ENCODE measurements around the gene ATP6V0E2. TPM values are rescaled to one million over a fixed set of nuclear protein-coding genes. Genes with fewer than 3 reads are reported as not detected.
"Not testable (repeated sequence)": the region's sequence is repeated elsewhere in the genome, so short reads cannot be mapped to it uniquely, and the experiment has no call there.

Gene ATP6V0E2
- total and polyA plus RNA-seq, 2 experiments from 2014 or later, result 11.6 to 25.6 TPM

DNA sequence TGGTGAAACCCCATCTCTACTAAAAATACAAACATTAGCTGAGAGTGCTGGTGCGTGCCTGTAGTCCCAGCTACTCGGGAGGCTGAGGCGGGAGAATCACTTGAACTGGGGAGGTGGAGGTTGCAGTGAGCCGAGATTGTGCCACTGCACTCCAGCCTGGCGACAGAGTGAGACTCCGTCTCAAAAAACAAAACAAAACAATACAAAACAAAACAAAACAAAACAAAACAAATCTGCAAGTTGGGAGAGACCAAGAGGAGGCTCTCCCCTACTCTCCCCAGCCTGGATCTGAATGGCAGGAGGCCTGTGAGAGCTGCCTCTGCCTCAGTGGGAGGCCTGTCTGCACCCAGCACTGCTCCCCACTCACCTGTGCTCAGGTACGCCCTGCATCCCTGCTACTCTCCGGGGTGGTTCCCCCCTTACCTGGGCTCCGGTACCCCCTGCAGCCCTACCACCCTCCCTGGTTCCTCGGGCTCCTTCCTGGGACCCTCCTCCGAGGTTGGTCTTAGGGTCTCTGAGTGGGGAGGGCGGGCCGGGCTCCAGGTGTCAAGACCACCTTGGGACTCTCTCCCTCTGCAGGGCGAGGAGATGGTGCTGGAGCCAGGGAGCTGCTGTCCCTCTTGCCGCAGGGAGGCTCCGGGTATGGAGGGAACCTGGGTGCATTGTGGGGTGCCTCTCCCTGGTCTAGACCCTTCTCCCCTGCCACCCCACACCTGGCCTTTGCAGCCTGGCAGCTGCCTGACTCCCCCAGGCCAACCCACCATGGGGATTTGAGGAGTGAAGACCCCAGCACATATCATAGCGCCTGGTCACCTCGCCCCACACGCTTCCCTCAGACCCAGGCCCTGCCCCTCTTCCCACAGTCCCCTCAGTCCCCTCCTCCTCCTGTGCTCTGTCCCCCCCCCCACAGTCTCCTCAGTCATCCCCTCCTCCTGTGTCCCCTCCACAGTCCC lies 45.1 kb upstream of the ATP6V0E2 start:
- Histone ChIP-seq H4K20me1 (ENCODE audit: insufficient read depth, poor library complexity, severe bottlenecking) (no peaks in the 10 kb centered on the region), H3K27me3 (no peaks in the 10 kb centered on the region), H2AFZ (no peak overlapping the region), H3K9me3 (ENCODE audit: low read depth) (no peaks in the 10 kb centered on the region), H3K79me2 (no peaks in the 10 kb centered on the region), H3K4me1 (ENCODE audit: insufficient read depth) (no peaks in the 10 kb centered on the region), H3K27ac (no peak overlapping the region), H3K36me3 (replicated peaks; ENCODE audit: insufficient read depth, low read depth) (no peaks in the 10 kb centered on the region), H3K4me2 (no peak overlapping the region), H3K9me2 (replicated peaks; ENCODE audit: insufficient read depth) (no peaks in the 10 kb centered on the region), H3K4me3 (no peak overlapping the region)
- no peak for TF ChIP-seq EZH2 (IDR thresholded peaks at IDR 0.05; ENCODE audit: borderline replicate concordance)
- TF ChIP-seq, protein P1, sequence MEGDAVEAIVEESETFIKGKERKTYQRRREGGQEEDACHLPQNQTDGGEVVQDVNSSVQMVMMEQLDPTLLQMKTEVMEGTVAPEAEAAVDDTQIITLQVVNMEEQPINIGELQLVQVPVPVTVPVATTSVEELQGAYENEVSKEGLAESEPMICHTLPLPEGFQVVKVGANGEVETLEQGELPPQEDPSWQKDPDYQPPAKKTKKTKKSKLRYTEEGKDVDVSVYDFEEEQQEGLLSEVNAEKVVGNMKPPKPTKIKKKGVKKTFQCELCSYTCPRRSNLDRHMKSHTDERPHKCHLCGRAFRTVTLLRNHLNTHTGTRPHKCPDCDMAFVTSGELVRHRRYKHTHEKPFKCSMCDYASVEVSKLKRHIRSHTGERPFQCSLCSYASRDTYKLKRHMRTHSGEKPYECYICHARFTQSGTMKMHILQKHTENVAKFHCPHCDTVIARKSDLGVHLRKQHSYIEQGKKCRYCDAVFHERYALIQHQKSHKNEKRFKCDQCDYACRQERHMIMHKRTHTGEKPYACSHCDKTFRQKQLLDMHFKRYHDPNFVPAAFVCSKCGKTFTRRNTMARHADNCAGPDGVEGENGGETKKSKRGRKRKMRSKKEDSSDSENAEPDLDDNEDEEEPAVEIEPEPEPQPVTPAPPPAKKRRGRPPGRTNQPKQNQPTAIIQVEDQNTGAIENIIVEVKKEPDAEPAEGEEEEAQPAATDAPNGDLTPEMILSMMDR (IDR thresholded peaks at IDR 0.05; ENCODE audit: poor library complexity), result no peak
- TF ChIP-seq EZH2phosphoT487 (IDR thresholded peaks at IDR 0.05; ENCODE audit: low read depth, severe bottlenecking, unreplicated experiment), result no peak
- WGBS (ENCODE audit: low lambda C conversion rate, missing lambda C conversion rate), result 91% methylated on average over 16 of the region's 19 CpGs
- DNase-seq (ENCODE audit: low spot score), result no peak

DNA sequence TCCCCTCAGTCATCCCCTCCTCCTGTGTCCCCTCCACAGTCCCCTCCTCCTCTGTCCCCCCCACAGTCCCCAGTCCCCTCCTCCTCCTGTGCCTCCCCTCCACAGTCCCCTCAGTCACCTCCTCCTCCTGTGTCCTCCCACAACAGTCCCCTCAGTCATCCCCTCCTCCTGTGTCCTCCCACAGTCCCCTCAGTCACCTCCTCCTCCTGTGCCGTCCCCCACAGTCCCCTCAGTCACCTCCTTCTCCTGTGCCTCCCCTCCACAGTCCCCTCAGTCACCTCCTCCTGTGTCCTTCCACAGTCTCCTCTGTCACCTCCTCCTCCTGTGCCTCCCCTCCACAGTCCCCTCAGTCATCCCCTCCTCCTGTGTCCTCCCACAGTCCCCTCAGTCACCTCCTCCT lies 43.2 kb upstream of the ATP6V0E2 start:
- no CpG with 5 or more reads among the region's 1 CpG for WGBS (ENCODE audit: low lambda C conversion rate, missing lambda C conversion rate)
- not testable (repeated sequence) for H3K4me1 ChIP-seq (ENCODE audit: insufficient read depth); H3K4me3 ChIP-seq; H3K9me2 ChIP-seq (replicated peaks; ENCODE audit: insufficient read depth); H3K79me2 ChIP-seq; H4K20me1 ChIP-seq (ENCODE audit: insufficient read depth, poor library complexity, severe bottlenecking); H3K27me3 ChIP-seq; H3K4me2 ChIP-seq; DNase-seq (ENCODE audit: low spot score); H3K36me3 ChIP-seq (replicated peaks; ENCODE audit: insufficient read depth, low read depth); H3K27ac ChIP-seq; H3K9me3 ChIP-seq (ENCODE audit: low read depth); H2AFZ ChIP-seq

DNA sequence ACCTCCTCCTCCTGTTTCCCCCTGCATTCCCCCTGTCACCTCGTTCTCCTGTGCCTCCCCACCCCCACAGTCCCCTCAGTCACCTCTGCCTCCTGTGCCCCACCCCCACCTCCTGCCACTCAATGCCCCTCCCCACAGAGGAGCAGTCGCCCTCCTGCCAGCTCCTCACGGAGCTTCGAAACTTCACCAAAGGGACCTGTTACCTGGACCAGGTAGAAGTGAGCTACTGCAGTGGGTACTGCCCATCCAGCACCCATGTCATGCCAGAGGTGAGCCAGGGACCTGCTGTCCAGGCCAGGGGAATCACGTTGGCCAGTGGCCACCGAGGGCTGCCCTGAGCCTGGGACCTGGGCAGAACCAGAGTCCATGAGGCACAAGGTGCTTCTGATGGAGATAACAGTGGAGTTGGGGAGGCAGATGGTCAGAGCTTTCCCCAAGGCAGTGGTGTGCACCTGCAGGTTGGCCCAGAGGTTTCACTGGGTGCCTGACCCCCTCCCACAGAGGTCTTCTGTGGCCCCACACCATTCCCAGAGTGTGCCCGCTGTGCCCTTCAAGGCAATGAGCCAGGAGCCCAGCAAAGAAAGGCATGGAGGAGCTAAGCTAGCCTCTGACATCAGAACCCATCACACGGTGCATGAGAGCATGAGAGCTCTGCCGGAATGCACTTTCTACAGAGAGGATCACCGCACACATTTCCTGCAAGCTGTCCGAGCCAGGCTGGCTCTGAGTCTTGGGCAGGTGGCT lies 42.6 kb upstream of the ATP6V0E2 start:
- WGBS (ENCODE audit: low lambda C conversion rate, missing lambda C conversion rate), result 63% methylated on average over 10 of the region's 11 CpGs
- no peaks in the 10 kb centered on the region for H3K36me3 ChIP-seq (replicated peaks; ENCODE audit: insufficient read depth, low read depth)
- H3K4me2 ChIP-seq, result no peak overlapping the region
- H3K79me2 ChIP-seq, result no peaks in the 10 kb centered on the region
- no peaks in the 10 kb centered on the region for H4K20me1 ChIP-seq (ENCODE audit: insufficient read depth, poor library complexity, severe bottlenecking)
- H3K27ac ChIP-seq, result no peak overlapping the region
- DNase-seq (ENCODE audit: low spot score), result no peak
- no peak overlapping the region for H2AFZ ChIP-seq
- TF ChIP-seq EZH2phosphoT487 (IDR thresholded peaks at IDR 0.05; ENCODE audit: low read depth, severe bottlenecking, unreplicated experiment) (no peak), EZH2 (IDR thresholded peaks at IDR 0.05; ENCODE audit: borderline replicate concordance) (no peak)
- TF ChIP-seq, protein P1 (IDR thresholded peaks at IDR 0.05; ENCODE audit: poor library complexity), result no peak
- no peaks in the 10 kb centered on the region for H3K27me3 ChIP-seq
- H3K4me3 ChIP-seq, result no peak overlapping the region
- no peaks in the 10 kb centered on the region for H3K9me3 ChIP-seq (ENCODE audit: low read depth)
- H3K9me2 ChIP-seq (replicated peaks; ENCODE audit: insufficient read depth), result no peaks in the 10 kb centered on the region
- no peaks in the 10 kb centered on the region for H3K4me1 ChIP-seq (ENCODE audit: insufficient read depth)

DNA sequence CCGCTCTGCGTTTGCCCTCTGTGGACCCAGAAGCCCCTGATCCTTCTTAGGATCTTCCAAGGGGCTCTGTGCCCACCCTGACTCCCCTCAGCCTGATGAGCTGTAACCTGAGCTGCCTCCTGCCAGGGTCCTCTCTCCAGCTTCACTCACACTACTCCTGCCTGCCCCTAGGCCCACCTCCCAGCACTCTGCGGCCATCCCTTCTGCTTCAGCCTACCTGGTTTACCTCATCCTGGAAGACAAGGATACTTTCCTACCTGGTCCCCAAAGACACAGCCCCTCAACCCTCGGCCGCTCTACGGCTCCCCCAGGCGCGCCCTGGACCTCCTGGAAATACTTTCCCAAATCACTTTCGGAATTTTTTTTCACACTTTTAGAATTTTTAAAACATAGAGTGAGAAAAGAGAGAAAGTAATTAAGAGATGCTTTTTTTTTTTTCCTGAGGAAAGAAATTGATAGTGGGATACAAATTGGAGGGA lies 42.0 kb upstream of the ATP6V0E2 start:
- H3K9me3 ChIP-seq (ENCODE audit: low read depth), result no peaks in the 10 kb centered on the region
- no peaks in the 10 kb centered on the region for H3K9me2 ChIP-seq (replicated peaks; ENCODE audit: insufficient read depth)
- no peaks in the 10 kb centered on the region for H3K36me3 ChIP-seq (replicated peaks; ENCODE audit: insufficient read depth, low read depth)
- H3K27me3 ChIP-seq, result no peaks in the 10 kb centered on the region
- TF ChIP-seq EZH2phosphoT487 (IDR thresholded peaks at IDR 0.05; ENCODE audit: low read depth, severe bottlenecking, unreplicated experiment), result no peak
- H2AFZ ChIP-seq, result no peak overlapping the region
- 81% methylated on average over 9 of the region's 9 CpGs for WGBS (ENCODE audit: low lambda C conversion rate, missing lambda C conversion rate)
- no peak overlapping the region for H3K27ac ChIP-seq
- no peaks in the 10 kb centered on the region for H3K4me1 ChIP-seq (ENCODE audit: insufficient read depth)
- no peaks in the 10 kb centered on the region for H3K79me2 ChIP-seq
- H3K4me2 ChIP-seq, result no peak overlapping the region
- no peak overlapping the region for H3K4me3 ChIP-seq
- H4K20me1 ChIP-seq (ENCODE audit: insufficient read depth, poor library complexity, severe bottlenecking), result no peaks in the 10 kb centered on the region
- no peak for DNase-seq (ENCODE audit: low spot score)

Data from hepatocyte (in vitro differentiated cells).